Transverse colon (tissue), 4 donors: ENCODE data around the gene TPSG1. TPM values are rescaled to one million over a fixed set of nuclear protein-coding genes. Genes with fewer than 3 reads are reported as not detected.

Experiments used
- DNase-seq: peaks from one replicate; pipeline ENCODE4 v3.0.0-alpha.2; 2019
- H3K27ac ChIP-seq, 4 donors: fragments of 200-600 bp; sonication (generic); 2 replicates each; pipeline ENCODE4 v1.5.1; 2016 to 2018; ENCODE audit warnings: inconsistent platforms in 4 of 4
- H3K27me3 ChIP-seq: fragments of 200-600 bp; sonication (generic); 2 replicates; pipeline ENCODE4 v1.5.1; 2017; ENCODE audit warnings: inconsistent platforms
- H3K36me3 ChIP-seq, 4 donors: fragments of 200-600 bp; sonication (generic); 2 replicates each; pipeline ENCODE4 v1.5.1; 2017 to 2019; ENCODE audit warnings: inconsistent platforms in 4 of 4
- H3K4me1 ChIP-seq, 4 donors: fragments of 200-600 bp; sonication (generic); 2 replicates each; pipeline ENCODE4 v1.5.1; 2017 to 2020; ENCODE audit warnings: inconsistent platforms in 4 of 4
- H3K4me3 ChIP-seq, 4 donors: fragments of 200-600 bp; sonication (generic); 1 replicate in 1 of 4; 2 replicates in 3 of 4; pipeline versions ENCODE4 v1.5.1 to v1.6.1; 2017 to 2019; ENCODE audit warnings: inconsistent platforms in 4 of 4
- H3K9me3 ChIP-seq, 2 donors: fragments of 200-600 bp; sonication (generic); 2 replicates each; pipeline ENCODE4 v1.5.1; 2017 to 2019; ENCODE audit warnings: inconsistent platforms in 2 of 2
- CTCF ChIP-seq, 5 experiments: fragments of 200-600 bp in 3 of 5; fragments of 450-650 bp in 2 of 5; sonication (generic) in 3 of 5; IDR thresholded peaks; 1 replicate in 2 of 5; 2 replicates in 3 of 5; pipeline ENCODE4 v1.5.1; 2016 to 2017; ENCODE audit warnings: antibody characterized with exemption in 5 of 5, inconsistent platforms in 3 of 5, mild to moderate bottlenecking in 2 of 5, moderate library complexity in 1 of 5
- EP300 ChIP-seq: sonication (generic); formaldehyde crosslinking; IDR thresholded peaks from one replicate; pipeline ENCODE4 v1.6.1; 2017; ENCODE audit warnings: antibody characterized with exemption, low read depth
- POLR2A ChIP-seq: fragments of 450-650 bp; IDR thresholded peaks from one replicate; pipeline ENCODE4 v1.6.1; 2016; ENCODE audit warnings: antibody characterized with exemption, mild to moderate bottlenecking, moderate library complexity
- POLR2AphosphoS5 ChIP-seq, 3 donors: sonication (generic); formaldehyde crosslinking; IDR thresholded peaks; one replicate each; pipeline ENCODE4 v1.6.1; 2016; ENCODE audit warnings: antibody characterized with exemption in 3 of 3
- WGBS, 2 donors: methylation state at CpG; one replicate each; pipeline ENCODE4 v1.1.5; 2018; ENCODE audit warnings: low coverage in 1 of 2; 5-methylcytosine and 5-hydroxymethylcytosine counted together
- in situ Hi-C, 4 donors: fragments of 200-750 bp; cut with MboI; loops; one replicate each; pipeline versions ENCODE4 v1.15.0 to v1.15.1; 2017; ENCODE audit warnings: low sequenced_read_pairs in 3 of 4, low pct_ligation_motif_present in 1 of 4, low pct_unique_long_range_greater_than_20kb in 1 of 4
- intact Hi-C: fragments of 100-400 bp; cut with DNase I; formaldehyde crosslinking; loops from one replicate; pipeline ENCODE4 v1.15.1; 2023; ENCODE audit warnings: low total_unique reads
- total RNA-seq, 4 donors: library from RNA; depleted of rRNA; stranded (reverse); fragments of >200 nt; gene quantifications; one replicate each; pipeline ENCODE4 v1.1.0, GENCODE V29; 2016

Gene TPSG1
- total RNA-seq = 10 to 100 TPM in 3 of 4 donors, not detected in 1; 20.9 to 41.0 (median 24.0) TPM

DNA sequence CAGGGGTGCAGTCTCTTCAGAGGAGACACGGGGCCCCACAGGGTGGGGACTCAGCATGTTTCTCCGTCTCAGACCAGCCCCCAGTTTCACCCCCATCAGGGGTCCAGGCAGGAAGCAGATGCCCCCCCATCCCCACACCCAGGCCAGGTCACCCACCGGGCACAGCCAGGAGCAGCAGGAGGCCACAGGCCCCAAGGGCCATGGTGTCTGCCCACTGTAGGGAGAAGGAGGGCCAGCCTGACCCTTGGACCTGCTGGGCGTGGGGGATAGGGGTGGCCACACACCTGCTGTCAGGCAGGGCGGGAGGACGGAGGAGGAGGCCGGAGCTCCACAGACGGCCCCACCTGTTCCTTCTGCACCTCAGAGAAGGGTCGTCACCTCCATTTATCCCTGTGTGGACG, at the start of gene TPSG1:
TSS of gene TPSG1 (minus strand) at position 218 of the 401 bp plus-strand sequence. CDS start at position 202, 16 bp downstream.
- intact Hi-C loops = no loop called here
- H3K27ac ChIP-seq = peak within 1 kb of the TSS; percentile 44 to 75 (median 57)

DNA sequence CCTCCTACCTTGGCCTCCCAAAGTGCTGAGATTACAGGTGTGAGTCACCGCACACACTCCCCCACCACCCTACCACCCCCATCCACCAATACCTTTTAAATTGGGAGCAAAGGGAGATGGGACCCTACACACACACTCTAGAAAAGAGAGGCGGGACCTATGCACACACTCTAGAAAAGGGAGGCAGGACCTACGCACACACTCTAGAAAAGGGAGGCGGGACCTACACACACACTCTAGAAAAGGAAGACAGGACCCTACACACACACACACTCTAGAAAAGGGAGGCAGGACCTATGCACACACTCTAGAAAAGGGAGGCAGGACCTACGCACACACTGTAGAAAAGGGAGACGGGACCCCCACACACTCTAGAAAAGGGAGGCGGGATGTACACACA, 49.7 kb upstream of the TPSG1 start:
- intact Hi-C loops = no loop called here
- Histone ChIP-seq H3K27me3 (peaks cover 34% of the 10 kb centered on the region), H3K4me1 (peaks cover 0 to 10% (median 6%) of the 10 kb centered on the region in 4 donors), H3K36me3 (no peaks in the 10 kb centered on the region), H3K27ac (no peak overlapping the region), H3K4me3 (no peak overlapping the region), H3K9me3 (no peaks in the 10 kb centered on the region)
- in situ Hi-C loops = no loop called here
- TF ChIP-seq CTCF (IDR thresholded peaks at IDR 0.05) (no peak), POLR2A (no peak), EP300 (no peak), POLR2AphosphoS5 (IDR thresholded peaks at IDR 0.05) (no peak)
- 90 to 91% methylated on average over 3 to 7 of the region's 7 CpGs for WGBS, 2 donors
- DNase-seq = no peak

More for the DNA sequence above, at the start of gene TPSG1:
- H3K27me3 ChIP-seq = no peaks in the 10 kb centered on the region
- WGBS, 2 donors = 46% methylated on average over 9 of the region's 10 CpGs; no CpG with 5 or more reads in 1 of the 2 donors
- H3K4me3 ChIP-seq = no peak within 1 kb of the TSS
- no peaks in the 10 kb centered on the region for H3K9me3 ChIP-seq
- peak; percentile 43 for DNase-seq
- H3K36me3 ChIP-seq = no peaks in the 10 kb centered on the region
- in situ Hi-C loops = no loop called here
- peaks cover 0 to 8% (median 3%) of the 10 kb centered on the region in 4 donors for H3K4me1 ChIP-seq
- TF ChIP-seq POLR2AphosphoS5 (IDR thresholded peaks at IDR 0.05) = peak in 2 of 3 donors; percentile 31 to 58
- no peak for TF ChIP-seq CTCF (IDR thresholded peaks at IDR 0.05)
- no peak for TF ChIP-seq EP300
- TF ChIP-seq POLR2A = no peak

GRCh38 chr16:1273816-1274215, 48.7 kb upstream of the TPSG1 start:
- intact Hi-C loops = no loop called here
- Histone ChIP-seq H3K27ac (no peak overlapping the region), H3K4me3 (no peak overlapping the region), H3K36me3 (no peaks in the 10 kb centered on the region), H3K9me3 (no peaks in the 10 kb centered on the region), H3K27me3 (peaks cover 32% of the 10 kb centered on the region), H3K4me1 (peaks cover 0 to 10% (median 6%) of the 10 kb centered on the region in 4 donors)
- no peak for TF ChIP-seq POLR2A
- TF ChIP-seq EP300 = no peak
- no peak for TF ChIP-seq POLR2AphosphoS5 (IDR thresholded peaks at IDR 0.05)
- TF ChIP-seq CTCF (IDR thresholded peaks at IDR 0.05) = no peak
- in situ Hi-C loops = no loop called here
- WGBS, 2 donors = 80% methylated on average over 15 of the region's 15 CpGs; no CpG with 5 or more reads in 1 of the 2 donors
- no peak for DNase-seq

- TF ChIP-seq CTCF (IDR thresholded peaks at IDR 0.05) (no peak), EP300 (no peak), POLR2AphosphoS5 (IDR thresholded peaks at IDR 0.05) (no peak), POLR2A (no peak)
- peaks cover 0 to 10% (median 6%) of the 10 kb centered on the region in 4 donors for H3K4me1 ChIP-seq
Observed at GRCh38 chr16:1272453-1273198, 47.6 kb upstream of the TPSG1 start.

More at GRCh38 chr16:1272453-1273198, 47.6 kb upstream of the TPSG1 start:
- in situ Hi-C loops = no loop called here
- H3K4me3 ChIP-seq = no peak overlapping the region
- no peaks in the 10 kb centered on the region for H3K9me3 ChIP-seq
- H3K36me3 ChIP-seq = no peaks in the 10 kb centered on the region
- no peak overlapping the region for H3K27ac ChIP-seq
- 44 to 53% methylated on average over 4 to 9 of the region's 9 CpGs for WGBS, 2 donors
- no peak for DNase-seq
- peaks cover 20% of the 10 kb centered on the region for H3K27me3 ChIP-seq
- intact Hi-C loops = no loop called here
